Measurements from ENCODE around the gene KIF26B.
"Not testable (repeated sequence)": the region's sequence is repeated elsewhere in the genome, so short reads cannot be mapped to it uniquely, and the experiment has no call there.

The KIF26B gene

DNA sequence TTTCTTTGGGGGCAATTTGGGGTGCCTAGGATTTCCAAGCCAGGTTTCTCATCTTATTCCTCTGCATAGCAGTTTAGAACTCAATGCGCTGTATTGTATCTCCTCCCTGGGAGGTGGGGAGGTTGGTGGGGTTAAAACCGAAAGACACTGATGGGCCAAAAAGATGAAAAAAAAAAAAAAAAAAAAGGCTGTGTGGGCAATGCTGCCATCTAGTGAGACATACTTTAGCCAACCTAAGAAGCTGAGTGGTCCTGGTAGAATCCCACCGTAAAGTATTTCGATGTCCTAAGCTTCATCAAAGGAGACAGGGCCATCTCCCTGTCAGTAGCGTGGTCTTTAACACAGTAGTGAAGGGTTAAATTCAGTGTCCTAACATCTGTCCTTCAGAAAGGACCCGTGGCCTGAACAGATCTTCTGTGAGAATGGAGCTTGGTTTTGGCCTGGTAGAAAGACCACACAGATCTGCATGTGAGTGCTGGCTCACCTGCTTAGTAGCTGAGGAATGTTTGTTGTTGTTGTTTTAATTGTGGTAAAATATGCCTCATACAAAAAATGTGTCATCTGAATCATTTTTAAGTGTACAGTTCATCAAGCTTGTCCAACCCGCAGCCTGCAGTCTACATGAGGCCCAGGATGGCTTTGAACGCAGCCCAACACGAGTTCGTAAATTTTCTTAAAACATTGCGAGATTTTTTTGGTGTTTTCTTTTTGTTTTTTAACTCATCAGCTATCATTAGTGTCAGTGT is 226.2 kb downstream of the KIF26B start:
- peaks cover 7% of the 10 kb centered on the region for H3K27me3 Mint-ChIP-seq
- H3K4me3 Mint-ChIP-seq: no peak overlapping the region
- H3K36me3 Mint-ChIP-seq: no peaks in the 10 kb centered on the region
- no peaks in the 10 kb centered on the region for H3K4me1 Mint-ChIP-seq
- no peak overlapping the region for H3K27ac Mint-ChIP-seq
- ATAC-seq: no peak
- H3K9me3 Mint-ChIP-seq: no peaks in the 10 kb centered on the region

DNA sequence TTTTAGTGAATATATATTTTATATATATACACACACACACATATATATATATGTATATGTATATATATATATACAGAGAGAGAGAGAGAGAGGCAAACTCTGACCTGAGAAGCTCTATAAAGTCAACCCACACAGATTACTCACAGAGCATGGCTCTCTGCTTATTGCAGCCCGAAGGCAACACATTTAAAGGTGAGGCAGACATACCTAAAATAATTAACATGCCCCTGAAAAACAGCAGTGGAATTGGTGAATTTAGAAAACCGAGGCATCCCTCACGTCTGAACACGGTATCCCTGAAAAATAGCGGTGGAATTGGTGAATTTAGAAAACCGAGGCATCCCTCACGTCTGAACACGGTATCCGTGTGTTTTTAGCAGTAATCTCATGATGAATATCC is 228.2 kb downstream of the KIF26B start:
- Mint-ChIP-seq H3K9me3 (no peaks in the 10 kb centered on the region), H3K36me3 (no peaks in the 10 kb centered on the region), H3K4me3 (no peak overlapping the region), H3K27ac (no peak overlapping the region), H3K27me3 (no peaks in the 10 kb centered on the region), H3K4me1 (no peaks in the 10 kb centered on the region)
- ATAC-seq: no peak

DNA sequence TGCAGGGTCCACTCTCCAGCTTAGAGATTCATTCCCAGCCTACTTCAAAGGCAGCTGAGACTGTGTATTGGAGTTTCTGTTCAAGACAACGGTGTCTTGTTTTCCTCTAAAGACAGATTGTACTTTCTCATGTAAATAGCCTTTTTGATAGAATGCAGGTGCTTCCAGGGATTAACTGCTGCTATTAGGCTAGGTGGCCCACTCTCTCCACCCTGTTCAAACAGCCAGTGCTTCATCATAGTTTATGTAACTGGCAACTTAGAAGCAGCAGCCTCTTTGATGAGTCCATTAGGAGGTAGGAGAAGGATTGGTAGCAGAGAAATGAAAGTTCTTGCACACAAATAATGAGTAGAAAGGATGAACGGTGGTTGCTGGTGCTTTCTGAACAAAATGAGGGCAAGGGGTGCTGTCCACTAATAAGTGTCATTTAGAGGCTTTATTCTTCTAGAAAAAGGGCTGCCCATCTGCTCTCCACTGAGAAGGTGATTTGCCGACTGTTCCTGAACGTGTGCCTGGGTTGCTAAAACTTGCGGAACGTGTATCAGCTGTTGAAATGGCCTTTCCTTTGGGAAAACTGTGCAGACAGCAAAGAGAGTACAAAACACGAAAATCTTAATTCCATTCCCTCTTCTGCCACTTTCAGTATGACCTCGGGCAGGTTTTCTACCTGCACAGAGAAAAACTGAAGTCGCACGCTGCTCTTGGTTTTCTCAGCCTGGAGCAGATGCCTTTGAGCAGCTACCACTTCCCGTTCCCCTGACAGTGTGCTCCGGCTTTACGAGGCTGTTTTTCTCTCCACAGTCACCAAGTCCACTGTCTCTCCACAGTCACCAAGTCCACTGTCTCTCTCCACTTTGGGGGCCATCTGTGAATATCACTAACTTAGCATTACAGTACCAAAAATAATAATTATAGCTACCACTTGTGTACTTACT is 228.9 kb downstream of the KIF26B start:
- no peak for ATAC-seq

DNA sequence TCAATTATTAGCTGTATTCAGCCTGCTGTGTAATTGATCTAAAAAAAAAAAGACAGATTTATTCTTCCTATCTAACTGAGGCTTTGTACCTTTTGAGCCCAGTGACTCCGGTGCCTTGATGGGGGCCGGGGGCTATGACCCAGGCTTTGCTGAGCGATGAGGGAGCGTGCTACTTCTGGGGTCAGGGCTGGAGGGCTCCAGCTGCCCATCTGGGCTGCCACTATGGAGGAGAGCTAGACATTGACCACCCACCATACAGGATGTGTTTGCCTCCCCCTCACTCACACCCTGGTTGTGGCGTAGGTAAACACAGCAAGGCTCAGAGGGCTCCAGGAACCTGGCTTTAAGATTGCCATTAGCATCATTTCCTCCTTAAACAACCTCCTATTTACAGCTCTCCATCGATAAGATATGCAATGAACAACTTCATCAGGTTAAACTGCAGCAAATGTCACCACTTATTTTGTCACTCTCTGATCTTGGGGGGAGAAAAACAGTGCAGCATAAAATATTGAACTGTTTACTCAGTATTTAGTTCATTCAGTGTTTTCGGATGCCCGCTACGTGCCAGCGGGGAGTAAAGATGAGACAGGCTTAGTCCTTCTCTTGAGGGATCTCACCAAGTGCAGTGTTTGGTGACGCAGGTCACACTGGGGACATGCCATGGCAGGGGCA is 231.6 kb downstream of the KIF26B start:
- no peaks in the 10 kb centered on the region for H3K36me3 Mint-ChIP-seq
- no peak overlapping the region for H3K4me3 Mint-ChIP-seq
- H3K4me1 Mint-ChIP-seq: no peaks in the 10 kb centered on the region
- no peaks in the 10 kb centered on the region for H3K9me3 Mint-ChIP-seq
- no peak for ATAC-seq
- no peaks in the 10 kb centered on the region for H3K27me3 Mint-ChIP-seq
- no peak overlapping the region for H3K27ac Mint-ChIP-seq

More for the DNA sequence above, 228.9 kb downstream of the KIF26B start:
- no peaks in the 10 kb centered on the region for H3K27me3 Mint-ChIP-seq
- no peak overlapping the region for H3K4me3 Mint-ChIP-seq
- no peaks in the 10 kb centered on the region for H3K4me1 Mint-ChIP-seq
- H3K27ac Mint-ChIP-seq: no peak overlapping the region
- no peaks in the 10 kb centered on the region for H3K36me3 Mint-ChIP-seq
- H3K9me3 Mint-ChIP-seq: no peaks in the 10 kb centered on the region

DNA sequence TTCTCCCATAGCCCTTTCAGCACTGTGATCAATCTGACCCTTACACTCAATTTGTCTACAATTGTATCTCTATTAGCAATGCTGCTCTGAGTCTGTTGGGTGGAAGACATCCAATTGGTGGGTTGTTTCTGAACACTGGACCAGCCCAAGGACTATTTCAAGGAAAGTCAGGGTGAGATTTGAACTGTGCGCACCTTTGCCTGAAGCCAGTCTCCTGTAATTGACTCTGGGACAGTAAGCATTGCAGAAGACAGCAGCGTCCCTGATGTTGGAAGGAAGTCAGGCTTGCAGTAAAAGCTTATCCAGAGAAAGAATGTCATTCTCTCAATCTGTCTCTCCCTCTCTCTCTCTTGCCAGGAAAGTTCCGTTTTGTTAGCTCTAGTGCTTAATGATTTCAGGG is 233.9 kb downstream of the KIF26B start:
- Mint-ChIP-seq H3K4me3 (no peak overlapping the region), H3K27ac (no peak overlapping the region), H3K36me3 (no peaks in the 10 kb centered on the region), H3K9me3 (peaks cover 4% of the 10 kb centered on the region), H3K4me1 (no peaks in the 10 kb centered on the region), H3K27me3 (no peaks in the 10 kb centered on the region)
- ATAC-seq: no peak

DNA sequence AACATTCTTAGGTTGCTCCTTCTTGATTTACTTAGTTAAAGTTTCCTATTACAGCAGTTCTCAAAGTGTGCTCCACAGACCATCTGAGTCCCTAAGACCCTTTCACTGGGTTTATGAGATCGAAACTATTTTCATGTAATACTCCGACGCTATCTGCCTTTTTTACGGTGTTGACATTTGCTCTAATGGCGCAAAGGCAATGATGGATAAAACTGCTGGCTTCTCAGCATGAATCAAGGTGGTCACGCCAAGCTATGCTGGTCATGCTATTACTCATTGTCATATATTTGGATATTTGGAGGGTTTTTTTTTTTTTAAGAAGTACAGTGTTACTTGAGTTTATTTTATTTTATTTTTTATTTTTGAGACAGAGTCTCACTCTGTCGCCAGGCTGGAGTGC is 235.1 kb downstream of the KIF26B start:
- Mint-ChIP-seq H3K9me3 (peaks cover 4% of the 10 kb centered on the region), H3K27me3 (no peaks in the 10 kb centered on the region), H3K27ac (no peak overlapping the region), H3K4me1 (no peaks in the 10 kb centered on the region), H3K4me3 (no peak overlapping the region), H3K36me3 (no peaks in the 10 kb centered on the region)
- ATAC-seq: no peak

DNA sequence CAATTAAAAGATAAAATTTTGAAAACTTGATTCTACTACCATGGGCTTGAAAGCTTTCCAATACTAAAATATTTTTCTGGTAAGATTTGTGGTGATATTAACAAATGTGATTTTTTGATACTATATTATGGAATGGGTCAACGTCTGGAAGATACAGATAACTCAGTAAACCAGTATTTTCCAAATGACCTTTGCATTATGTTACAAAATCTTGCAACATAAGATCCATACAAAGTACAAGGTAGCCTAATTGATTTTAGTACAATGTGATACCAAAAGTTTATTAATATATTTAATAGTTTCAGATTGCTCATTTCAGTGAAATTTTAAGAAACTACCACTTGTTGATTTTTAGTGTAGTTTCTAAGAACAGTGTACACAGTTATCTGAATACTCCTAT is 236.2 kb downstream of the KIF26B start:
- no peaks in the 10 kb centered on the region for H3K27me3 Mint-ChIP-seq
- H3K4me3 Mint-ChIP-seq: no peak overlapping the region
- ATAC-seq: no peak
- no peaks in the 10 kb centered on the region for H3K36me3 Mint-ChIP-seq
- peaks cover 4% of the 10 kb centered on the region for H3K9me3 Mint-ChIP-seq
- no peak overlapping the region for H3K27ac Mint-ChIP-seq
- no peaks in the 10 kb centered on the region for H3K4me1 Mint-ChIP-seq

DNA sequence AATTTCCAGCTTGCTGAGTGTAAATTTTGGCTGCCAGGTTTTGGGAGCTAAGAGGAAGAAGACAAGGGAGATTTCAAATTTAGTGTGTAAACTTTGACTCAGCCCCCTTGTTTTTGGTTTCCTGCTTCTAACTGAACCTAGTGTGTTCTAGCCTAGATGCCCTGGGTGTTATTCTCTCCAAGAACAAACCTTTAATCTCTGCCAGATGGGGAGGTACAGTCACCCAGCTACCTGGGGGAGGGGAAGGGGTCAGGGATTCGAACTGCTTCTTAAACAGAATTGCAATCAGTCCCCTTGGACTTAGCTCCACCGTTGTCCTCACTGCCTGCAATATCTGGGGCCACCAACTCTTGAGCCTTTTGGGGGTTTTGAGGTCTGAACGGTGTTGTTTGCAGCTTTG is 238.9 kb downstream of the KIF26B start:
- Mint-ChIP-seq H3K27ac (no peak overlapping the region), H3K4me1 (no peaks in the 10 kb centered on the region), H3K27me3 (peaks cover 18% of the 10 kb centered on the region), H3K4me3 (no peak overlapping the region), H3K36me3 (no peaks in the 10 kb centered on the region), H3K9me3 (peaks cover 4% of the 10 kb centered on the region)
- no peak for ATAC-seq

DNA sequence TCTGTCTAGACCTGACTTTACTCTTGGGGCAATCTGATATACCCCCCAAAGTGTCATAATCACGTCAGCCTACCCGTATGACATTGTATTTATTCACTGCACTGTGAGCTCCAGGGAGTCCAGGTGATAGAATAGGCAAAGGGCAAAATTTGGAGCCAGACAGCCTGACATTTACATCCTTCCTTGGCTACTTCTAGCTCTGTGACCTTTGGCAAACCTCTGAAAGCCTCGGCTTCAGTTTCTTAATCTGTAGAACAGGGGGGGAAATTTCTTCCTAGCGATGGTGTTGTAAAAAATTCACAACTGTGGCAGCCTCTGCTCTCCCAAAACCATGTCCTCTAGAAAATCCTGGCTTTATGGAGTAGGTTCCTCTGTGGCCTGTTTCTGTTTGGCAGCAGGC is 240.9 kb downstream of the KIF26B start:
- no peaks in the 10 kb centered on the region for H3K36me3 Mint-ChIP-seq
- H3K27me3 Mint-ChIP-seq: peaks cover 18% of the 10 kb centered on the region
- no peak overlapping the region for H3K27ac Mint-ChIP-seq
- no peak overlapping the region for H3K4me3 Mint-ChIP-seq
- ATAC-seq: no peak
- peaks cover 4% of the 10 kb centered on the region for H3K9me3 Mint-ChIP-seq
- H3K4me1 Mint-ChIP-seq: no peaks in the 10 kb centered on the region

DNA sequence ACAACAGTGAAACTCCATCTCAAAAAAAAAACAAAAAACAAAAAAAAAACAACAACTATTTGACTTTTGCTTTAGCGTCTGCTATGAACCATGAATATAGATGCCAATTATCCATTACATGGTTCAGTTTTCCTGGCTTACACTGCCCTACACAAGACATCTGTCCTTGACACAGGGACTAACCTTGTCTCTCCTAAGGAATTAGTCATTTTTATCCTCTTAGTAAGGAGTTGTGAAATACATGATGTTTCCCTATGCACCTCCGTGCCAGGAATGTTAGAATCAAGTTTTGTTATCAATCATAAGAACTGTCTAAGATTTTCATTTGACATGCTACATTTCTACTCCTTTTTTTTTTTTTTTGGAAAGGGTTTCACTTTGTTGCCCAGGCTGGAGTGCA is 241.8 kb downstream of the KIF26B start:
- H3K27ac Mint-ChIP-seq: no peak overlapping the region
- H3K9me3 Mint-ChIP-seq: peaks cover 4% of the 10 kb centered on the region

DNA sequence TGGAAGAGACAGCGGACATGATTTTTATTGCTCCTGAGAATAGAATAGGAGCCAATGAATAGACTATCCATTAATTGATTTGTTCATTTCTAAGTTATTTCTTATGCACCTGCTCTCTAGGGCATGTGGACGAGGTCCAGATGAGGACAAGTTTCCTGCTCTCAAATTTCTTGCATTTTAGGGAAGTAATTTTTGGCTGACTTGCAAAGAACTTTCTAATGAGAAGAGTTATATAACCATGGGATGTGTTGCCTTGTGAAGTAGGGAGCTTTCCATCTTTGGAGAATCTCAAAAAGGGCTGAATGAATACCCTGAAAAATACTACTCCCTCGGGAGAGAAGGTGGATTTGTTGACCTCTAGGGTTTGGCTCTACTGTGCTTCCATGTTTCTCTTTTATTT is 243.0 kb downstream of the KIF26B start:
- Mint-ChIP-seq H3K9me3 (peaks cover 4% of the 10 kb centered on the region), H3K4me3 (no peak overlapping the region), H3K4me1 (no peaks in the 10 kb centered on the region), H3K36me3 (no peaks in the 10 kb centered on the region), H3K27ac (no peak overlapping the region), H3K27me3 (peaks cover 18% of the 10 kb centered on the region)
- ATAC-seq: no peak

More for the DNA sequence above, 241.8 kb downstream of the KIF26B start:
- H3K4me1 Mint-ChIP-seq: no peaks in the 10 kb centered on the region
- H3K4me3 Mint-ChIP-seq: no peak overlapping the region
- ATAC-seq: no peak
- peaks cover 18% of the 10 kb centered on the region for H3K27me3 Mint-ChIP-seq
- H3K36me3 Mint-ChIP-seq: no peaks in the 10 kb centered on the region

DNA sequence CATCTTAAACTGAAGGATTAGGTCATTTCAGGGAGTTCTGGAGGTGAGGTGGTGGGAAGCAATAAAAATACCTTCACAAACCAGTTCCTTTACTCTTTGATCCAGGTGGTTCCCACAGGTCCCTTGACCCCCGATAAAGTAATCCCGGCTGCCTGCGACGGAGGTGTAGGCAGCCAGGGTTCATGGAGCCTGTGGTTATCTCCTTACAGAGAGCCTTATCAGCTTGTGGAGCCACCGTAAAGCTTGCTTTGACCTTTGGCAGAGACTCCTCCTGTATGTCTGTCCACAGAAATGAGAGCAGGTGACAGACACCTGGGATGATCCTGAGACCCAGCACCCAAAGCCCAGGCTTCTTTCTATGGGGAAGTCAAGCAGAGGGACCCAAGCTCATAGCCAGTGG is 243.4 kb downstream of the KIF26B start:
- Mint-ChIP-seq H3K9me3 (peaks cover 3% of the 10 kb centered on the region), H3K36me3 (no peaks in the 10 kb centered on the region), H3K27me3 (peaks cover 18% of the 10 kb centered on the region), H3K4me1 (no peaks in the 10 kb centered on the region), H3K4me3 (no peak overlapping the region), H3K27ac (no peak overlapping the region)
- no peak for ATAC-seq

DNA sequence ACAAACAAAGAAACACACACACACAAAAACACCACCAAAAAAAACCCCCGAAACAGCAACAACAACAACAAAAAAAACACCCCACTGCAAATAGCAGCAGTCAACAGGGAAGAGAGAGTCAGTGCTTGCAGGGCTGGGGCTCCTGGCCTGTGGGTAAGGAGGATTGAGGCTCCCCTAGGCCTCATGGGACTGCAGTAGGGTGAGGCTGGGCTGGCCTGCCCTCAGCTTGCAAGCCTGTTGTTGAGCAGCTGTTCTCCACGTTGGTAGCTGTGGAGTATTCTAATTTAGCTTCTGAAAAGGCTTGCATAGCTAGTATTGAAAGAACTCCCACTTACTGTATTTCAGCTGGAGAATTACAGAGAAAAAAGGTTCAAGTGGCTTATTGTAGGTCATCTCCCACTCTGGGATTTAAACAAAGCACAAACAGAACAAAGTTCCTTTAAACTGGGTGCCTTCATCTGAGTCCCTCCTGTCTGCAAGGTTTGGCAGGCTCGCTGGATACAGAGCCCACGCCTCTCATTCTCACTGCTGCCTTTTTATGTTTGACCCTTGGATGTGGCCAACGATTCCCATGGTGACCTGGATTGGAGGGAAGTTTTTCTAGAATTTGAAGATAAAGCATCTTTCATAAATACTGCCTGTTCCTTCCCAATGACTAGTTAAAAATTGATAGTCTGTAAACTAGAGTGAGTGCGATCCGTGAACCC is 247.2 kb downstream of the KIF26B start:
- Mint-ChIP-seq H3K27me3 (peaks cover 17% of the 10 kb centered on the region), H3K4me3 (no peak overlapping the region), H3K4me1 (no peaks in the 10 kb centered on the region), H3K36me3 (no peaks in the 10 kb centered on the region), H3K27ac (no peak overlapping the region), H3K9me3 (no peaks in the 10 kb centered on the region)
- no peak for ATAC-seq

DNA sequence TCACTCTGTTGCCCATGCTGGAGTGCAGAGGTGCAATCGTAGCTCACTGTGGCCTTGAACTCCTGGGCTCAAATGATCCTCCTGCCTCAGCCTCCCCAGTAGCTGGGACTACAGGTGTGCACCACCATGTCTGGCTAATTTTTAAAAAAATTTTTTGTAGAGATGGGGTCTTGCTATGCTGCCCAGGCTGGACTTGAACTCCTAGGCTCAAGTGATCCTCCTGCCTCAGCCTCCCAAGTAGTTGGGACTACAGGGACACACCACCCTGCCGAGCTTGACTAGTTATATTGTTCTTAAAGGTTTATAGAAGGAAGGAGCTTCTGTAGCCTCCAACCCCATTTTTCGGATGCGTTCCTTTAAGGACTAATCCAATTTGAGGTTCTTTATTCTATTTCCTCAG is 248.2 kb downstream of the KIF26B start:
- ATAC-seq, H3K27ac Mint-ChIP-seq, H3K4me3 Mint-ChIP-seq: not testable (repeated sequence)

DNA sequence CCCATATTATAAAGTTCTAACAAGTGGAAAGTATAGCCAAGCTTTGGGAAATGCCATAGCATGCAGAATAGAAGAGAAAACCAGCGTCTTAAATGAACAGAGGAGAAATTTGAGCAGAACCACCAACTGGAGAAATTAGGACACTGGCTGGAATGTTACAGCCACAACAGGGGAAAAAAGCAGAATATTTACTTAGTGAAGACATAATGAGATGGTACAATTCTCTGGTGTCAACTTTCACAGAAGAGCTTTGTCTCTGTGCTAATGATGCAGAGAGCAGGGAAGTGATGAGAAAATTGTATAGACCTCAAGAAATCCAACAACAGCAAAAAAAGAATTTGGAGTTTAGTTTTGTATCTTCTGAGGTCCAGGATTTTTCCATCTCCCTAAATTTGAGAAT is 249.7 kb downstream of the KIF26B start:
- no peaks in the 10 kb centered on the region for H3K36me3 Mint-ChIP-seq
- H3K4me1 Mint-ChIP-seq: no peaks in the 10 kb centered on the region
- H3K27ac Mint-ChIP-seq: no peak overlapping the region
- H3K4me3 Mint-ChIP-seq: no peak overlapping the region
- H3K27me3 Mint-ChIP-seq: peaks cover 10% of the 10 kb centered on the region
- H3K9me3 Mint-ChIP-seq: no peaks in the 10 kb centered on the region
- no peak for ATAC-seq

More for the DNA sequence above, 248.2 kb downstream of the KIF26B start:
- H3K4me1 Mint-ChIP-seq, H3K9me3 Mint-ChIP-seq, H3K36me3 Mint-ChIP-seq: not testable (repeated sequence)
- H3K27me3 Mint-ChIP-seq: peaks cover 15% of the 10 kb centered on the region

Measured in stimulated activated memory B cell treated with anti-CD40 and anti-IgM and Interleukin-4, amounts not matched to agents 10 μg/mL and 1 μg/mL and 100 μg/mL, for 72 hours (primary cell).